Measurements from ENCODE around the gene GMDS. TPM values are rescaled to one million over a fixed set of nuclear protein-coding genes. Genes with fewer than 3 reads are reported as not detected.

Gene GMDS
- total RNA-seq, 2 donors from 2014 or later, result 25.4 to 29.5 TPM

DNA sequence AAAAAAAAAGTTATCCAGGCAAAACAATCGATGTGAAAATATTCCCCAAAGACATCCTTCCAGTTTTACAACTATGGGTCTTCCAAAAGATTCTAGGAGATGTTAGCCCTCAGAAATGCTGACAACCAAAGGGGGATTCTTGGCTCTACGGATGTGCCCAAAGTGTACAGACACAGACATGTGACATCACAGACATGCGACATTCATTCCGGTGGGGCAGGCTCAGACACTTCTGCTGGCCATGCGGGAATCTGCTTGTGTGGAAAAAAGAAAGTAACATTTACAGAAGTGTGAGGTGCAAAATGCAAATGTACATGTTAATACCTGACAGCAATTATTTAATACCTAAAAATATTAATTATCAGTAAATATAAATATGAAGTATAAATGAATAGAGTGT lies 367.1 kb downstream of the GMDS start:
- Histone ChIP-seq H3K27ac (ENCODE audit: low read depth, low read length) (no peak overlapping the region), H3K9me3 (ENCODE audit: control insufficient read depth, low read length) (no peaks in the 10 kb centered on the region), H3K27me3 (ENCODE audit: control insufficient read depth, insufficient read depth, low read length, poor library complexity, severe bottlenecking) (no peaks in the 10 kb centered on the region), H3K4me1 (ENCODE audit: control insufficient read depth, insufficient read depth, low read length) (peaks cover 4% of the 10 kb centered on the region), H3K36me3 (ENCODE audit: control insufficient read depth, insufficient read depth, low read length) (no peaks in the 10 kb centered on the region), H3K9ac (ENCODE audit: extremely low read depth, low read length, poor library complexity, severe bottlenecking) (no peak overlapping the region), H3K4me3 (ENCODE audit: low read length) (no peak overlapping the region)
- Mint-ChIP-seq H3K27ac (no peak overlapping the region), H3K4me3 (no peak overlapping the region), H3K9me3 (no peaks in the 10 kb centered on the region), H3K27me3 (ENCODE audit: insufficient read depth) (no peaks in the 10 kb centered on the region), H3K36me3 (ENCODE audit: low read depth) (no peaks in the 10 kb centered on the region), H3K4me1 (peaks cover 9% of the 10 kb centered on the region)
- 97% methylated on average over 5 of the region's 5 CpGs; no CpG with 5 or more reads in 1 of the 2 experiments for WGBS, 2 experiments (ENCODE audit: insufficient coverage in 1 of 2, insufficient read length in 1 of 2)
- DNase-seq, result no peak
- TF ChIP-seq, protein P1, sequence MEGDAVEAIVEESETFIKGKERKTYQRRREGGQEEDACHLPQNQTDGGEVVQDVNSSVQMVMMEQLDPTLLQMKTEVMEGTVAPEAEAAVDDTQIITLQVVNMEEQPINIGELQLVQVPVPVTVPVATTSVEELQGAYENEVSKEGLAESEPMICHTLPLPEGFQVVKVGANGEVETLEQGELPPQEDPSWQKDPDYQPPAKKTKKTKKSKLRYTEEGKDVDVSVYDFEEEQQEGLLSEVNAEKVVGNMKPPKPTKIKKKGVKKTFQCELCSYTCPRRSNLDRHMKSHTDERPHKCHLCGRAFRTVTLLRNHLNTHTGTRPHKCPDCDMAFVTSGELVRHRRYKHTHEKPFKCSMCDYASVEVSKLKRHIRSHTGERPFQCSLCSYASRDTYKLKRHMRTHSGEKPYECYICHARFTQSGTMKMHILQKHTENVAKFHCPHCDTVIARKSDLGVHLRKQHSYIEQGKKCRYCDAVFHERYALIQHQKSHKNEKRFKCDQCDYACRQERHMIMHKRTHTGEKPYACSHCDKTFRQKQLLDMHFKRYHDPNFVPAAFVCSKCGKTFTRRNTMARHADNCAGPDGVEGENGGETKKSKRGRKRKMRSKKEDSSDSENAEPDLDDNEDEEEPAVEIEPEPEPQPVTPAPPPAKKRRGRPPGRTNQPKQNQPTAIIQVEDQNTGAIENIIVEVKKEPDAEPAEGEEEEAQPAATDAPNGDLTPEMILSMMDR (conservative IDR thresholded peaks at IDR 0.05), result no peak

DNA sequence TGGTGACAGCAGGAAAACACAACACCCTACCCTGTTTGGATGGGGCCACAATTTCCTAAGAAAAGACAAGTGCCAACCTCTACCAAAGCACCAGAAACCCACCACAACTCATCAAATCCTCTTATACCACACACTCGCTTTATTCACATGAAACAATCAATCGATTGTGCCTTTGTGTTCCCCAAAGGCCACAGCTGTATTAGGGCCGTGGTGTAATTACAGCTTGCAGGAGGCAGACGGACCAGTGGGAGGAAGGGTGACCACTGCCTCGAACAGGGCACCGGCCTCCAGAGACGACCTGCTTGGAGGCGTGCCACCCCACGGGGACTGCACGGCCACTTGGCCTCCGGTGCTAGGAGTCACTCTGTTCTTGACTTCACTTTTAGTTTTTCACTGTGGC lies 371.6 kb downstream of the GMDS start:
- H3K27ac ChIP-seq (ENCODE audit: low read depth, low read length), result no peak overlapping the region
- H3K9me3 ChIP-seq (ENCODE audit: control insufficient read depth, low read length), result no peaks in the 10 kb centered on the region
- TF ChIP-seq, protein P1 (conservative IDR thresholded peaks at IDR 0.05), result no peak
- H3K36me3 Mint-ChIP-seq (ENCODE audit: low read depth), result no peaks in the 10 kb centered on the region
- H3K27ac Mint-ChIP-seq, result no peak overlapping the region
- no peaks in the 10 kb centered on the region for H3K36me3 ChIP-seq (ENCODE audit: control insufficient read depth, insufficient read depth, low read length)
- peaks cover 13% of the 10 kb centered on the region for H3K4me1 ChIP-seq (ENCODE audit: control insufficient read depth, insufficient read depth, low read length)
- peaks cover 44% of the 10 kb centered on the region for H3K4me1 Mint-ChIP-seq
- H3K9me3 Mint-ChIP-seq, result no peaks in the 10 kb centered on the region
- no peak overlapping the region for H3K9ac ChIP-seq (ENCODE audit: extremely low read depth, low read length, poor library complexity, severe bottlenecking)
- H3K27me3 Mint-ChIP-seq (ENCODE audit: insufficient read depth), result no peaks in the 10 kb centered on the region
- no peak for DNase-seq
- H3K4me3 ChIP-seq (ENCODE audit: low read length), result no peak overlapping the region
- H3K4me3 Mint-ChIP-seq, result no peak overlapping the region
- H3K27me3 ChIP-seq (ENCODE audit: control insufficient read depth, insufficient read depth, low read length, poor library complexity, severe bottlenecking), result no peaks in the 10 kb centered on the region
- WGBS, 2 experiments (ENCODE audit: insufficient coverage in 1 of 2, insufficient read length in 1 of 2), result 92 to 96% methylated on average over 4 to 11 of the region's 11 CpGs

DNA sequence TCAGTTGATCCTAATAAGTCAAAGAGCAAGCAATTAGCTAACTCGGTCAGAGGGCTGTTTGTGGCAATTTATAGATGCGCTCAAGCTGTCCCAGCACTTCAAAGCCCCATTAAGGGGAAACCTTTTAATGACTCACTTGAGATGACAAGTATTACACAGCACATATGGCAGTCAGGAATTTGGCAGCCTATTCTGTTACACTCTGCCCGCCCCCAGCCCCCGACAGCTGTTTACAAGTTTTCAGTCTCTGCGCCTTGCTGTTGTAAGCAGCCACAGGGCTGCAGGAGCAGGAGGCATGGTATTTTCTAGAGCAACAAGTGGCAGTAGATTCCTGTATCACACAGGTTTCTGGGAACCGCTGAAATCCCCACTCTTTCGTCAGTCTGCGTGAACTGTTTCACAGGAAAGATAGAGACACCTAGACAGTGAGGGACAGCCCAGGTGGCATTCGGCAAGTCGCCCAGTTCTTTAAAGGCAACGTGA lies 372.7 kb downstream of the GMDS start:
- Mint-ChIP-seq H3K9me3 (no peaks in the 10 kb centered on the region), H3K27me3 (ENCODE audit: insufficient read depth) (no peaks in the 10 kb centered on the region)
- 33 to 57% methylated on average over 6 to 11 of the region's 11 CpGs for WGBS, 2 experiments (ENCODE audit: insufficient coverage in 1 of 2, insufficient read length in 1 of 2)

More for the DNA sequence above, 372.7 kb downstream of the GMDS start:
- H3K4me3 ChIP-seq (ENCODE audit: low read length), result no peak overlapping the region
- no peak overlapping the region for H3K27ac ChIP-seq (ENCODE audit: low read depth, low read length)
- TF ChIP-seq, protein P1 (conservative IDR thresholded peaks at IDR 0.05), result no peak
- H3K36me3 Mint-ChIP-seq (ENCODE audit: low read depth), result no peaks in the 10 kb centered on the region
- no peak overlapping the region for H3K4me3 Mint-ChIP-seq
- peaks cover 13% of the 10 kb centered on the region for H3K4me1 ChIP-seq (ENCODE audit: control insufficient read depth, insufficient read depth, low read length)
- no peaks in the 10 kb centered on the region for H3K9me3 ChIP-seq (ENCODE audit: control insufficient read depth, low read length)
- H3K36me3 ChIP-seq (ENCODE audit: control insufficient read depth, insufficient read depth, low read length), result no peaks in the 10 kb centered on the region
- no peak overlapping the region for H3K9ac ChIP-seq (ENCODE audit: extremely low read depth, low read length, poor library complexity, severe bottlenecking)
- peak; percentile 90 for DNase-seq
- peaks cover 44% of the 10 kb centered on the region for H3K4me1 Mint-ChIP-seq
- H3K27me3 ChIP-seq (ENCODE audit: control insufficient read depth, insufficient read depth, low read length, poor library complexity, severe bottlenecking), result no peaks in the 10 kb centered on the region
- H3K27ac Mint-ChIP-seq, result peak overlapping the region; percentile 27

Data from endodermal cell (in vitro differentiated cells).